ENCODE data around the gene CA5A.
A peak's percentile ranks its signal among the peaks of the same experiment; 100 is the strongest.

DNA sequence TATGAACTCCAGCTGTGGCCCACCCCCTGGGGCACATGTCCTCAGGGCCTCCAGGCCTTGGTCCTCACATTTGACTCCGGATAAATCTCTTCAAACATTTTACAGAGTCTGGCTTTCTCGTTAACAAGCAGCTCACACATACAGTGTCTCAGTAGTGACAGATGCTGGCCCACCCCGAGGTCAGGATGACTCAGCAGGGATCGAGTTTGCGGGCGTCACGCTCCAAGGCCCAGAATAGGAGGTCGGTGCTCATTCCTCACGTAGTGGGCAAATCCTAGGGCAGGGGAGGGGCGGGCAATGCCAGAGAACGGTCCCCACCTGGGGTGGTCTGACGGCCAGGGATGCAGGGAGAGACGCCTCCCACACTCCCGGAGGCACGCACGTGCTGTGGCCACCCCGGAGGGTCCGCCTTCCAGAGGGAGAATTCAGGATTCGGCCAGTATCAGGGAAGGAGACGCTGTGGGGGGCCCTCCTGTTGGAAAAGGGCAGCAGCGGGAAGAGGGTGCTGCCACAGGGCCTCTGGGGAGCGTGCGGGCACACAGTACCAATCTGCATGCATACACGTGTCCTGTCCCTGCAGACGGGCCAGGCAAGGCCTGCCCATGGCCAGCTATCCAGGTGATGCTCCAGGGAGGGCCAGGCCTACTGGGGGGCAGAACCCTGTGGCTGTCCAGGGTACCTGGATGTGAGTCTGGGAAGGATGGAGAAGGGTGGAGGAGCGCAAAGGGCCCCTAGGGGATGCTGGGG is 75.6 kb downstream of the CA5A start:
- TF ChIP-seq POLR2AphosphoS5 (IDR thresholded peaks at IDR 0.05): peak; percentile 36 to 65 (median 50)
- TF ChIP-seq POLR2A (IDR thresholded peaks at IDR 0.05): no peak
- TF ChIP-seq, protein P1, sequence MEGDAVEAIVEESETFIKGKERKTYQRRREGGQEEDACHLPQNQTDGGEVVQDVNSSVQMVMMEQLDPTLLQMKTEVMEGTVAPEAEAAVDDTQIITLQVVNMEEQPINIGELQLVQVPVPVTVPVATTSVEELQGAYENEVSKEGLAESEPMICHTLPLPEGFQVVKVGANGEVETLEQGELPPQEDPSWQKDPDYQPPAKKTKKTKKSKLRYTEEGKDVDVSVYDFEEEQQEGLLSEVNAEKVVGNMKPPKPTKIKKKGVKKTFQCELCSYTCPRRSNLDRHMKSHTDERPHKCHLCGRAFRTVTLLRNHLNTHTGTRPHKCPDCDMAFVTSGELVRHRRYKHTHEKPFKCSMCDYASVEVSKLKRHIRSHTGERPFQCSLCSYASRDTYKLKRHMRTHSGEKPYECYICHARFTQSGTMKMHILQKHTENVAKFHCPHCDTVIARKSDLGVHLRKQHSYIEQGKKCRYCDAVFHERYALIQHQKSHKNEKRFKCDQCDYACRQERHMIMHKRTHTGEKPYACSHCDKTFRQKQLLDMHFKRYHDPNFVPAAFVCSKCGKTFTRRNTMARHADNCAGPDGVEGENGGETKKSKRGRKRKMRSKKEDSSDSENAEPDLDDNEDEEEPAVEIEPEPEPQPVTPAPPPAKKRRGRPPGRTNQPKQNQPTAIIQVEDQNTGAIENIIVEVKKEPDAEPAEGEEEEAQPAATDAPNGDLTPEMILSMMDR (IDR thresholded peaks at IDR 0.05): no peak
- TF ChIP-seq EP300 (IDR thresholded peaks at IDR 0.05): peak in 1 of 4 donors; percentile 34

All from sigmoid colon (tissue), 4 donors.